Stimulated activated CD8-positive, alpha-beta memory T cell treated with anti-CD3 and anti-CD28 coated beads, Interleukin-4, amount 100 ng/mL, for 4 hours (primary cell): ENCODE results near the gene RABEP2.
"Not testable (repeated sequence)": the region's sequence is repeated elsewhere in the genome, so short reads cannot be mapped to it uniquely, and the experiment has no call there.

ENCODE experiments used
- DNase-seq, 2 donors: peaks; one replicate each; pipeline ENCODE4 v3.0.0-alpha.2; 2020; ENCODE audit warnings: low read depth in 2 of 2, low spot score in 1 of 2

The RABEP2 gene

GRCh38 chr16:28904363-28904762 lies 20.7 kb downstream of the RABEP2 start:
- no peak for DNase-seq

GRCh38 chr16:28903344-28904042 lies 21.5 kb downstream of the RABEP2 start:
- DNase-seq: no peak

DNA sequence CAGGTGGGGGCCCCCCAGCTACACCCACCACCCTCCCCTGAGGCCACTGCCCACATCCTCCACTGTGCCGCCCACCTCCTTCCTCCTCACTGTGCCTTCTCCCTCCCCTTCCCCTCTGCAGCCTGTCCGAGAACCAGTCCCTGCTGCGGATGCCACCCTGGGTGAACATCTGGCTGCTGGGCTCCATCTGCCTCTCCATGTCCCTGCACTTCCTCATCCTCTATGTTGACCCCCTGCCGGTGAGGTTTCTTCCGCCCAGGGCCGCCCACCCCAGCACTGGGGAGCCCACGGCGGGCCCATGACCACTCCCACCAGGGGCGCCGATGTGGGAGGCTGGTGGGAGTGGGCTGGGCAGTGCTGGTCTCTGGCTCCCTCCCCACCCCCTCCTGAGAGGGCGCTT lies 22.1 kb downstream of the RABEP2 start:
- DNase-seq: no peak

DNA sequence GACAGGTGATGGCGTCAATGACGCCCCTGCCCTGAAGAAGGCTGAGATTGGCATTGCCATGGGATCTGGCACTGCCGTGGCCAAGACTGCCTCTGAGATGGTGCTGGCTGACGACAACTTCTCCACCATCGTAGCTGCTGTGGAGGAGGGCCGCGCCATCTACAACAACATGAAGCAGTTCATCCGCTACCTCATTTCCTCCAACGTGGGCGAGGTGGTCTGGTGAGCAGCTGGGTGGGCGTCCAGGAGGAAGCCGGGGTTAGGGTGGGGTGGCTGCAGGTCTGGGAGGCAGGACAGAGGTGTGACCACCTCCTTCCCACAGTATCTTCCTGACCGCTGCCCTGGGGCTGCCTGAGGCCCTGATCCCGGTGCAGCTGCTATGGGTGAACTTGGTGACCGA lies 23.2 kb downstream of the RABEP2 start:
- DNase-seq: no peak

DNA sequence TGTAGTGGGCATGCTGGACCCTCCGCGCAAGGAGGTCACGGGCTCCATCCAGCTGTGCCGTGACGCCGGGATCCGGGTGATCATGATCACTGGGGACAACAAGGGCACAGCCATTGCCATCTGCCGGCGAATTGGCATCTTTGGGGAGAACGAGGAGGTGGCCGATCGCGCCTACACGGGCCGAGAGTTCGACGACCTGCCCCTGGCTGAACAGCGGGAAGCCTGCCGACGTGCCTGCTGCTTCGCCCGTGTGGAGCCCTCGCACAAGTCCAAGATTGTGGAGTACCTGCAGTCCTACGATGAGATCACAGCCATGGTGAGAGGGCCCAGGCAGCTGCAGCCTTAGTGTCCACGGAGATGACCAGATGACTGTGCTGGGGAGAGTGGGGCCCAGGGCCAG lies 24.4 kb downstream of the RABEP2 start:
- no peak for DNase-seq

DNA sequence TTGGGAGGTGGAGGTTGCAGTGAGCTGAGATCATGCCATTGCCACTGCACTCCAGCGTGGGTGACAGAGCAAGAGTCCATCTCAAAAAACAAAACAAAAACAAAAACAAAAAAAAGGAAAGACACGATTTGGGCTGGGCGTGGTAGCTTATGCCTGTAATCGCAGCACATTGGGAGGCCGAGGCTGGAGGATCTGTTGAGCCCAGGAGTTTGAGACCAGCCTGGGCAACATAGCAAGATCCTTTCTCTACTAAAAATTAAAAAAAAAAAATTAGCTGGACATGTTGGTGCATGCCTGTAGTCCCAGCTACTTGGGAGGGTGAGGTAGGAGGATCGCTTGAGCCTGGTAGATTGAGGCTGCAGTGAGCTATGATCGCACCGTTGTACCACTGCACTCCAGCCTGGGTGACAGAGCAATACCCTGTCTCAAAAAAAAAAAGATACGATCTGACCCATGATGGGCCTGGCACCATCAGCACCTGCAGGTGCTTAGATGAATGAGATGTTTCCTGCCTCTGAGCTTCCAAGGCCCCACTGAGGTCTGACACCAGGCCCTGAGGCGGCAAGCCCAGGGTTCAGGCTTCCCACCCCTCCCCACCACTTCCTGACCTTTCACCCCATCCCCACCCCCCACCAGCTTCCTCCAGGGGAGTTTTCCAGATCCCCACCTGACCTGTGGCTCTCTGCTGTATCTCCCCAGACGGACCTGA lies 25.0 kb downstream of the RABEP2 start:
- DNase-seq: no peak

DNA sequence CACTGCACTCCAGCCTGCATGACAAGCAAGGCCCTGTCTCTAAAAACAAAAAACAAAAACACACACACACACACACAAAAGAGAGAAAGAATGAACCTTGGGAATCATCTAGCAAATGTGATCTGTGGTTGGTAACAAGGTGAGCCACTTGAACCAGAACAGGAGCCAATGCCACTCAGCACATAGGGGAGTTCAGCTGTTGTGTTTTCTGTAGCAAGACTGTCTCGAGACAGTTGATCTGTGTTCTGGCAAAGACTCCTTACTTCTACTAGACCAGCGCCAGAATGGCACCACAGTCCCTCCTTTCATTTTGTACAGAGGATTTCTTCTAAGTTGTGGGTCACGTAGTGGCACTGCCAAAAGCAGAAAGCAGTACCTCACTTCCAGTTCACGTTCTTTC lies 26.1 kb downstream of the RABEP2 start:
- DNase-seq: no peak

- no peak for DNase-seq
Measured at GRCh38 chr16:28898266-28898665, 26.8 kb downstream of the RABEP2 start.

GRCh38 chr16:28897826-28898225 lies 27.2 kb downstream of the RABEP2 start:
- DNase-seq: no peak

- no peak for DNase-seq
Measured at GRCh38 chr16:28895609-28896008, 29.4 kb downstream of the RABEP2 start.

- no peak for DNase-seq
Measured at GRCh38 chr16:28893291-28893690, 31.7 kb downstream of the RABEP2 start.

DNA sequence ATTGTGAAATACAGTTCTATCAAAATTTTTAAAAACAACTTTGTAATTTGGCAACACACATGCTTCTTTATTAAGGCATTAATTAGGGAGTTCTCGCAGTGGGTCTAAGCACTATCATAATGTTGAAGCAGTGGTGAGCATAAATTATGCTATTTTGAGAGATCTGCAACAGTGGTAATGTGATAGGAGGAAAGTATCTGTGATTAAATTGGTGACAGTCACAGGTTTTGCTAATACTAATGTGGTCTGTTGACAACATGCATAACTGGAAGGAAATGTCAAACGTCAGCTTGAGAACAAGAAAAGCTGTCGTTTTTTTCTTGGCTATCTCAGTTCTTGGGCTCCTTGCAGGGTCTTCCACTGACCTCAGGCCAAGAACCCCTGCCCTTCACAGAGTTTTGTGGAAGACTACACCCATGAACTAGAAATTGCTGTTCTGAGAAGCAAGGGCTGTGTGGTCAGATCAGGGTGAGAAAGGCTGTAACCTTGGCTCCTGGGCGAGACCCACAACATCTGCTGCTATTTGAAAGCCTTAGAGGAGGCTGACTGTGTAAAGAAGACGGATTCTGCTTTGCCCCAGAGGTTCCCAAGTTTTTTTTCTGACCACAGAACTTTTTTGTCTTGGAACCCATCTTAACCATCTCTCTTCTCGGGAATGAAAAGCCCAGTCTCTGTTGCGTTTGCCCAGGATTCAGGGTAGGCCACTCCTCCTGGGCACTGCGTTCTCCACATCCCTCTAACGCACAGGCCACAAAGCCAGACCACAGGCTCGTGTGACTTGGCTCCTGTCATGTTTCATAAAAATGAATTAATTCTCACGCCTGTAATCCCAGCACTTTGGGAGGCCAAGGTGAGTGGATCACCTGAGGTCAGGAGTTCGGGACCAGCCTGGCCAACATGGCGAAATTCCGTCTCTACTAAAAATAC lies 32.8 kb downstream of the RABEP2 start:
- DNase-seq: no peak

DNA sequence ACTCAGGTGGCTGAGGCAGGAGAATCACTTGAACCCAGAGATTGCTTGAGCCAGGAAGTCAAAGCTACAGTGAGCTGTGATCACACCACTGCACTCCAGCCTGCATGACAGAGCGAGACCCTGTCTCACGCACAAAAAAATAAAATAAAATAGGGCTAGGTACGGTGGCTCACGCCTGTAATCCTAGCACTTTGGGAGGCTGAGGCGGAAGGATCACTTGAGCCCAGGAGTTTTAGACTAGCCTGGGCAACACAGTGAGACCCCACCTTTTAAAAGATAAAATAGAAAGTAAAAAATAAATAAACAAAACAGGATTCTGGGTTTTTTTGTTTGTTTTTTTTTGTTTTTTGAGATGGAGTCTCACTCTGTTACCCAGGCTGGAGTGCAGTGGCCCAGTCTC lies 34.7 kb downstream of the RABEP2 start:
- not testable (repeated sequence) for DNase-seq

DNA sequence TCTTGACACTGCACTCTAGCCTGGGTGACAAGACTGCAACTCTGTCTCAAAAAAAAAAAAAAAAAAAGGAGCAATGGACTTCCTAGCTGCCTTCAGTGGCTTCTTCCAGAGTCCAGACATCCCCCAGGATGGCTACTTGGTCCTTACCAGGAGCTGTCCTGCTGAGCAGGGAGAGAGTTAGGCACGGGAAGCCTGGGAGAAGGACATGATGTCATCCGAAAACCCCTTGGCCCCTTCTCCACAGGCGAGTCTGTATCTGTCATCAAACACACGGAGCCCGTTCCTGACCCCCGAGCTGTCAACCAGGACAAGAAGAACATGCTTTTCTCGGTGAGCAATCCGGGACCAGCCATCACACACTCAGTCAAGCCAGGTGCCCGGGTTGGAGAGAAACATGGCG lies 38.1 kb downstream of the RABEP2 start:
- no peak for DNase-seq

- no peak for DNase-seq
Measured at GRCh38 chr16:28884045-28884444, 41.0 kb downstream of the RABEP2 start.

DNA sequence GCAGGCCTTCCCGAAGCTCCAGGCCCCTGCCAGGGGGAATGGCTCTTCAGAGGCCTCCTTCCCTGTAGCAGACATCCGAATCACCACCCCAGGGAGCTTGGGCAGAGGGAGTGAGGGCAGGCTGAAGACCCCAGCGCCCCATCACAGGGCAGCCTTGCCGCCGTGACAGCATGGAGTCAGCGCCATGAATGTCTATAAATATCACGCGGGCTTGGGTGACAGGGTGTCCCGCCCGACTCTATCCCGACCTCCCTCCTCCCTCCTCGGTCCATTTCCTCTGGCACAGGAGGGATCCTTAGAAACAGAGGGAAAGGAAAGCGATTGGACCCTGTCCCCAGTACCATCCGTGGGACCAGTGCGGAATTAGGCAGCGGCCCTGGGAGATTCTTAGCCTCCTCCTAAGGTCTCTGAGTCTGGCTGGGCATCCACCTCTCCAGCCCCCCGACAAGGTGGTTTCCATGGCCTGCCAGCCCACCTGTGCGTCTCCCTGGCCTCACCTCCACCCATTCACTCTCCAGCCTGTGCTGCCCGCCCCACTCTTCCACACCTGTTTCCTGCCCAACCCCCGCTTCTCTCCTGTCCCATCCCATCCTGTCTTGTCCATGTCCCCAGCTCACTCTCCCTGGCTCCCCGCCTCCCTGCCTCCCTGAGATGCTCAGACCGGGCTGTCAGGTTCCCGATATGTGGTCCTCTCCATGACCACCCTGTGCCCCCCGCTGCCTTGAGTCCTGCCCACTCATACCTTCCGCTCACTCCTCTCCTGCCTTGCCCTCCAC lies 41.6 kb downstream of the RABEP2 start:
- DNase-seq: no peak

DNA sequence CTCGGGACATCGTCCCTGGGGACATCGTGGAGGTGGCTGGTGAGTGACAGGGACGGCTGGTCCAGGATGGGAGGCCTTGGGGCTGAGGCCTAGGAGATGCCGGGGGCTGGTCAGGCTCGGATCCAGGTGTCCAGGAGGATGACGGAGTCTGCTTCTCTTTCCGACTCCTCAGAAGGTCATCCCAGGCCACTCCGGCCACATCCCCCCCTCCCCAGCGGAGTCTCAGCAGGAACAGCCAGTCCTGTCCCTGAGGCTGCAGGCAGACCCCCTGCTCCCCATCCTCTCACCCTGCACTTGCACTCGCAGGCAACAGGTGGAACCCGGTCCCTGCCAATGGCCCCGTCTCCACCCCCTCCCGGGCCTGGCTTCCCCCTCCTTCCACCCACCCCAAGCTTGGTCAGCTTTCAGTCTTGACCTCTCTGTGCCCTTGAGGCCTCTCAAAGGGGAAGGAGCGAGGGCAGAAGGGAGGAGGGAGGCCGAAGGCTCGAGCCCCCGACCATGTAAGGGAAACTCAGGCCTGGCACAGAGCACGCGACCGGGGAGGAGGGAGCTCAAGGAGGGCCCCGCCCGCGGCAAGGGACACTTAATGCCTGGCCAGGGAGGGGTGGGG lies 42.4 kb downstream of the RABEP2 start:
- no peak for DNase-seq

DNA sequence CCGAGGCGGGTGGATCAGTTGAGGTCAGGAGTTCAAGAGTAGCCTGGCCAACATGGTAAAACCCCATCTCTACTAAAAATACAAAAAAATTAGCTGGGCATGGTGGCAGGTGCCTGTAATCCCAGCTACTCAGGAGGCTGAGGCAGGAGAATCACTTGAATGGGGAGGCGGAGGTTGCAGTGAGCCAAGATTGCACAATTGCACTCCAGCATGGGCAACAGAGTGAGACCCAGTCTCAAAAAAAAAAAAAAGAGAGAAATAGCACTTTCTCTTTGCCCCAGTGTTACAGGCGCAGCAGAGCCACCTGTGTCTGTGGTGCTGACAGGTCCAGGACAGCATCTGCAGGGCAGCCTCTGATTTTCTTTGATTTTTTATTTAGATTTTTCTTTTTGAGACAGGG lies 43.5 kb downstream of the RABEP2 start:
- DNase-seq: not testable (repeated sequence)

DNA sequence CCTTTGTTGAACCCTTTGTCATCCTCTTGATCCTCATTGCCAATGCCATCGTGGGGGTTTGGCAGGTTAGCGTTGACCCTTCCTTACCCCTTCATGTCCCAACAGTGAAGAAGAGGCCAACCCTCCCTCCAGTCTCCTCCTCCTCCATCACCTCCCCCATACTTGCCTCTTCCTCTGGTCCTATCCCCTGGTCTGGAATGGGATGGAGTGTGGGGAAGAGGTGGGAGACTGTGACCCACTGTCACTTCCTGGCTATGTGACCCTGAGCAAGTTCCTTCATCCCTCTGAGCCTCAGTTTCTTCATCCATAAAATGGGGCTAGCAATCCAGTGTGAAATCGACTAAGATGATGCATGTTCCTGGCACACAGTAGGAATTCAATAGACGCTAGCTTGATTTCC lies 44.1 kb downstream of the RABEP2 start:
- DNase-seq: no peak

- no peak for DNase-seq
Measured at GRCh38 chr16:28880589-28880915, 44.5 kb downstream of the RABEP2 start.
